Loucy (cell line): ENCODE measurements around the gene RAD9A.

Source experiments
- EZH2phosphoT487 ChIP-seq: fragments of 200-600 bp; IDR thresholded peaks from 2 replicates; pipeline ENCODE4 v1.6.1; 2018; ENCODE audit warnings: antibody characterized with exemption, mild to moderate bottlenecking, moderate library complexity, borderline replicate concordance
- TF ChIP-seq, protein P1 (sequence below): fragments of 200-600 bp; sonication (generic); conservative IDR thresholded peaks from 2 replicates; pipeline ENCODE4 v1.5.1; 2014; ENCODE audit warnings: mild to moderate bottlenecking, antibody characterized with exemption, low read length

DNA sequence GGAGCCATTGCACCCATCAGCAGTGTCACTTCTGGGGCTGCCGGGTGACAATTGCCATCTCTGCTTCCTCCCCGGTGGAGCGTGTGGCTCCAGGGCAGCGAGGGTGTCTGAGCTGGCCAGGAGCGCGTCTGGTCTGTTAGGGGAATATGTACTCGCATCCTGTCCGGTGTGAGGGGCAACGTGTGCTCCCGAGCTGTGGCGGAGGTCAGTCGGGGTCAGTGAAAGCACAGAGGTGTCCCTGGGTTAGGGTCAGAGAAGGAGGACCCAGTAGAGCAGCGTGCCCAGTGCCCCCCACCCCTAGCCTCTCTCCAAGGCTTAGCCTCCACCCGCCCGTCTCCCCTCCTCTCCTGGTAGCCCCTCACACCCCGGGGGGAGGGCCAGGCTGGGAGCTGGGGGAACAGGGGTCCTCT is 19.9 kb upstream of the RAD9A start:
- TF ChIP-seq, protein P1, sequence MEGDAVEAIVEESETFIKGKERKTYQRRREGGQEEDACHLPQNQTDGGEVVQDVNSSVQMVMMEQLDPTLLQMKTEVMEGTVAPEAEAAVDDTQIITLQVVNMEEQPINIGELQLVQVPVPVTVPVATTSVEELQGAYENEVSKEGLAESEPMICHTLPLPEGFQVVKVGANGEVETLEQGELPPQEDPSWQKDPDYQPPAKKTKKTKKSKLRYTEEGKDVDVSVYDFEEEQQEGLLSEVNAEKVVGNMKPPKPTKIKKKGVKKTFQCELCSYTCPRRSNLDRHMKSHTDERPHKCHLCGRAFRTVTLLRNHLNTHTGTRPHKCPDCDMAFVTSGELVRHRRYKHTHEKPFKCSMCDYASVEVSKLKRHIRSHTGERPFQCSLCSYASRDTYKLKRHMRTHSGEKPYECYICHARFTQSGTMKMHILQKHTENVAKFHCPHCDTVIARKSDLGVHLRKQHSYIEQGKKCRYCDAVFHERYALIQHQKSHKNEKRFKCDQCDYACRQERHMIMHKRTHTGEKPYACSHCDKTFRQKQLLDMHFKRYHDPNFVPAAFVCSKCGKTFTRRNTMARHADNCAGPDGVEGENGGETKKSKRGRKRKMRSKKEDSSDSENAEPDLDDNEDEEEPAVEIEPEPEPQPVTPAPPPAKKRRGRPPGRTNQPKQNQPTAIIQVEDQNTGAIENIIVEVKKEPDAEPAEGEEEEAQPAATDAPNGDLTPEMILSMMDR = no peak
- no peak for TF ChIP-seq EZH2phosphoT487
